T follicular helper cell (primary cell): ENCODE data around the gene RGS17.

ENCODE experiments used
- DNase-seq: peaks from one replicate; pipeline ENCODE4 v3.0.0-alpha.2; 2020; ENCODE audit warnings: low read depth

RGS17 gene

DNA sequence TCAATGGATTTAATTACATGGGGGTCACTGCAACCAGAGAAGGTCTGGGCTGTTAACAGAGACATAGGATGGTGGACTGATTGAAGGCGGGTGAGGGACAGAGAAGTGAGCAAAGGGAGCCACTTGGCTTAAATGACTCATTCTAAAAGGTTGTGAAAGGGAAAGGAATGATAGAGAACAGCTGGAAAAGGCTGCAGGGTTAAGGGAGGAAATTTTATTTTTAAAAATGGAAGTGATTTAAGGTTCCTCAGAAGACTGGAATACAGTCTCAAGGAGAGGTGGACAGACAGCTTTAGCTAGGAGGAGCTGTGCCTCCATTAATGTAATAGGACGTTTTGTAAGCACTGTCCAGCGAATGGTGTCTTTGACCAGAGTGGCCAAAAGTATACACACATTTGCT, 46.7 kb downstream of the RGS17 start:
- DNase-seq, result no peak

DNA sequence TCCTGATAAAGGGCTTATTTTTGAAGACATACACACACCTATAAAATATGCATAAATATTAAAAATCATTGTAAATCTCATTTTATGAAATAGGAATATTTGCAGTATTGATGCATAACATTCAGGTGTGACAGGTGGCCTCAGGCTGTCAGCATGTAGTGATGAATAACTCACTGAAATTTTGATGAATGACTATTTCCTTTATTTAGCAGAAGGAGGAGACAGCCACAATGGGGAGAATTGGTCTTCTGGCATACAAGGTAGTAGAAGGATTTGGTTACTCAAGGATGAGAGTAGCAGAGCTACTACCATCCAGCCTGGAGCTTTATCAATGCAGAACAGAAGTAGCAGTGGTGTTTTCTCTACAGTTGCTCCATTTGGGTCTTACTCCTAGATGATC, 47.2 kb downstream of the RGS17 start:
- DNase-seq, result no peak

DNA sequence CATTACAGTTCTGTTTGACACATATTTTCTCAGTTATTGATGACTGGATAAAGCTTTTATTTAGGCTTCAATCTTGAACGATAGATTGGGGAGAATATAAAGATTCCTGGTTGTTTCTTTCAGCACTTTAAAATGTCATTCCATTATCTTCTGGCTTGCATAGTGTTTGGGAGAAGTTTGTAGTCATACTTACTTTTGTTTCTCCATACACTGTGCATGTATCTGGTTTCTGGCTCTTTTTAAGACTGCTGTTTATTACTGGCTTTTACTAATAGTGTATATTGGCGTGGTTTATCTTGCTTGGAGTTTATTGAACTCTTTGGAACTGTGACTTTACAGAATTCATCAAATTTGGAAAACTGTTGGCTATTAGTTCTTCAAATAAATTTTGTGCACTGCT, 49.2 kb downstream of the RGS17 start:
- DNase-seq, result no peak

DNA sequence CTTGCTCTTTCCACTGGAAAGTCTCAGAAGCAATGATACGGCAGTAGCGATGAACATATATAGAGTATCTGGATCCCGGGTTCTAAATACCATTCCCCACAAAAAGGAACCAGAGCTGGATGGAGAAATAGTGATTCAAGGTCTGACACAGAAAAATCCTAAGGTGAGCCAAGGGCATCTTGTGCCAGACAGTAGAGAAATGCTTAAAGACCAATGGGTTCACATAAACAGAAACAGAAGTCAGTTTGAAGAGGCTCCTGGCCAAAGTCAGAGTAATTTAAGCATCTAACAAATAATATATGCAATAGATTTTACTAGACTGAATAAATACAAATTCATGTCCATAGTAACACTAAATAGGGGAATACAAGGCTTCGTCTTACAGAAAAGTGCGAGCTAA, 54.7 kb downstream of the RGS17 start:
- DNase-seq, result no peak

DNA sequence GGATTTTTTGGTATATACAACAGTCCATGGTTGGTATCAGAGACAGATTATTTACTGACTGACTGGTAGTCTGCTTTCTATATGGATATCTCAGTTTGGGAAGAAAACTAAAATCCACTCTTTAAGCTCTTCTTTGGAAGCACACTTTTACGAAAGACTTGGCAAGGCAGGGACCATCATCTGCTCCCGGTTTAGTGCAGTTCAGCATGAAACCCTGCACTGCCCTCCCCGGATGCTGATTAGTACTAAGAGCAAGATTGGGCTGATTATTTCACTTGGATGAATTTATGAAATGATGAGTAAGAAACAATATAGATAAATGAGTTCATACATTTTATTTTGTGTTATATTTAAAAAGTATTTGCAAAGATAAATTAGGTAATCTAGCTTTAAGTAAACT, 56.3 kb downstream of the RGS17 start:
- DNase-seq, result no peak

DNA sequence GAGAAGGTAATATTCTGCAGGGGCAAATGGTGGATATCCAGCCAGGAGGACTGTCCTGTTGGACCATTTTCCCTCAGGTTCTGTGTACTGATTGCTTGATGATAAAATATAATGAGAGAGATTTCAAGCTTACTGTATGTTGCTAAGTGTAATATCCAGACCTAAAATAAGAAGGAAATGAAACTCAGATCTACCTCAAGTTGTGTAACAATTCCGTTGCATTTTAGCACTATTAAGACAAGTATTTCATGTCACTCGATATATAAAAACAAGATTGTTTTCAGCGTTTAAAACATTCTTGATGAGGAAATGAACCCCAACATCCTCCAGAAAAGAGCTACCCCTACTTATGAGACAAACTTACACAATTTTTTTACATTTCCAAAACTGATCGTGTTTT, 57.2 kb downstream of the RGS17 start:
- no peak for DNase-seq

DNA sequence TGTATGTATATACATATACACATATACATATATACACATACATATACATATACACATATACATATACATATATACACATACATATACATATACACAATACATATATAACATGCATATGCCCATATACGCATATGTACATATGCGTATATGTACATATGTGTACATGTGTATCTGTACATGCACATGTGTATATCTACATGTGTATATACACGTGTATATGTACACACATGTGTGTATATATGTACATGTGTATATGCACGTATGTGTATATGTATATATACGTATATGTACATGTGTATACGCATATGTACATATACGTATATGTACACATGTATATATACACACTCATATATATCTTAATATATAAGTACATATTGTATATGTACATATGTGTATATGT, 60.3 kb downstream of the RGS17 start:
- no peak for DNase-seq

DNA sequence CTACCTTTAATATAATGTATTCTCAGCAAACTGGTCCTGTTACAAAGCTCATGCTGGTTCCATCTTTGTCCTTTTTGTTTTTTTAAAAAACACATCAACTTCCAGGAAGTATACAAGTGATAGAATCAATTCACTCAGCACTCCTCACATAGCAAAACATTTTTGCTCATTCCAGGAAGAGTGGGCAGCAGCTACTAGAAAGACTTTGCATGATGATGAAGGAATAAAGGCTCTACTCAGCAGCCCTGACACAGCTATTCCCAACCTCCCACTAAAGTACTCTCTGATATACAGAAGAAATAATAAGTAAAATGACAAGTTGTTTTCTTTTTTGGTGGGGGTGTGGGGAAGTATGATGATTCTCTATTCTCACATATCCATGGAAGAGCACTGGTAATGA, 61.2 kb downstream of the RGS17 start:
- DNase-seq, result no peak

DNA sequence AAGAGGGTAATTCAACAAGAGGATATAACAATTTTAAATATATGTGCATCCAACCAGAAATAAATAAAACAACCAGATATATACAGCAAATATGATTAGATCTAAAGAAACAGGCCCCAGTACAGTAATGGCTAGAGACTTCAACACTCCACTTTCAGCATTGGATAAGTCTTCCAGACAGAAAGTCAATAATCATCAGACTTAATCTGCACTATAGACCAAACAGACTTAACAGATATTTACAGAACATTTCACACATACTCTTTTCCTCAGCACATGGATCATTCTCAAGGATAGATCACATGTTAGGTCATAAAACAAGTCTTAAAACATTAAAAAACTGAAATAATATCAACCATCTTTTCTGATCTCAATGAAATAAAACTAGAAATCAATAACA, 65.9 kb downstream of the RGS17 start:
- no peak for DNase-seq

DNA sequence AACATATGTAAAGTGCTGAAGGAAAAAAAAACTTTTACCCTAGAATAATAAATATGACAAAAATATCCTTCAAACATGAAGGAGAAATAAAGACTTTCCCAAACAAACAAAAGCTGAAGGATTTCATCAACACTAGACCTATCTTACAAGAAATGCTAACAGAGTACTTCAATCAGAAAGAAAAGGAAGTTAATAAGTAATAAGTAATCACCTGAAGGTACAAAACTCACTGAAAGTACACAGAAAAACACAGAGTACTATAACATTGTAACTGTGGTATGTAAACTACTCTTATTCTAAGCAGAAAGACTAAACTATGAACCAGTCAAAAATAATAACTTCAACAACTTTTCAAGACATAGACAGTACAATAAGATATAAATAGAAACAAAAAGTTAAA, 67.1 kb downstream of the RGS17 start:
- no peak for DNase-seq

- no peak for DNase-seq
Measured at GRCh38 chr6:153062516-153062915, 68.6 kb downstream of the RGS17 start.

- no peak for DNase-seq
Measured at GRCh38 chr6:153059757-153060156, 71.3 kb downstream of the RGS17 start.

GRCh38 chr6:153059311-153059710, 71.8 kb downstream of the RGS17 start:
- DNase-seq, result no peak

DNA sequence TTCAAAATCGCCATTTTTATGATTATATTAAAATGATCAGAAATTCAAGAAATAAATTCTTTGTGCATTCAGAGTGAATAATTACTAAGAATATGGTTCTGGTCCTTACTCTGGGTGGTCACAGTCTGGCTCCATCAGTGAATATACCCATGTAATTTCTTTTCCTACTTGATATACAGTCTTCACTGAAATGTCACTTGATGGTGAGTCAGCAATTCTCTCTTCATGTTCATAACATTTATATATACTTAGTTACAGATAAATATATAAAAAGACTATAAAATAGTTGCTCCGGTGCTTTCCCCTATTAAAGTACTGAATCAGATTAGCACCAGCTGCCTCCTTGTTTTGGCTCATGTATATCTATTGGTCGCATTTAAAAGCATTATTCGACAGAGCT, 72.2 kb downstream of the RGS17 start:
- DNase-seq, result no peak

DNA sequence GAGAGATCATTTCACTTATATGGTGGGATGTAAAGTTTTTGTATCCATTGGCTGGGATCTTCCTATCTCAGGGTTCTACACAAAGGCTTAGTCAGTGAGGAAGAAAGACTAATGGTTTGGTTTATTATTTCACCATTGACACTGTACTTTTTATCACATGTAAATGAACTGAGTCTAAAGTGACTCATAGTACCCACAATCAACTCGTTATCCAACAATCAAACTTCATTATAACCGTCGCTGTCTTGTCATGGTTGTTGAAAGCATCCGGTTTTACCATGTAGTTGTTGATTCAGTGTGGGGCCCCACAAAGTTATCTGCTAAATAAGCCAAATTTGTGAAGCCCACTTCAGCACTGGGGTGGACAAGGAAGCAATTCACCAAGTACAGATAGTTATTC, 72.8 kb downstream of the RGS17 start:
- no peak for DNase-seq

DNA sequence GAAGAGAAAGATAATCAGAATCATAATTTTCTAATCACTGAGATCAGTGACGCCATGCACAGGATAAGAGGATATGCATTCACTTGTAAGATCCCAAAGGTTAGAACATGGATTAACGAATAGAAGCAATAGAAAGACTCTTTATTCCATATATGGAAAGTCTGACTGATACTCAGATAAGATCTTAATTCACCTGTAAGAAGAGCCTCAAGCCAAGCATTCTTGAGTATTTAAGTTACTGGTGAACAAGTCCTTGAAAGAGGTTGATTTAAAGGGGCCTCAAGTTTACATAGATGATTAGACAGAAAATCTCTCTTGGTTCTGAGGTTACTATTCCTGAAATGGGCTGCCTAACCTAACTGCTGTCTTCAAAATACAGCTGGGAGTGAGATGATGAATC, 74.8 kb downstream of the RGS17 start:
- DNase-seq, result no peak

- DNase-seq, result no peak
Measured at GRCh38 chr6:153051801-153052200, 79.3 kb downstream of the RGS17 start.

DNA sequence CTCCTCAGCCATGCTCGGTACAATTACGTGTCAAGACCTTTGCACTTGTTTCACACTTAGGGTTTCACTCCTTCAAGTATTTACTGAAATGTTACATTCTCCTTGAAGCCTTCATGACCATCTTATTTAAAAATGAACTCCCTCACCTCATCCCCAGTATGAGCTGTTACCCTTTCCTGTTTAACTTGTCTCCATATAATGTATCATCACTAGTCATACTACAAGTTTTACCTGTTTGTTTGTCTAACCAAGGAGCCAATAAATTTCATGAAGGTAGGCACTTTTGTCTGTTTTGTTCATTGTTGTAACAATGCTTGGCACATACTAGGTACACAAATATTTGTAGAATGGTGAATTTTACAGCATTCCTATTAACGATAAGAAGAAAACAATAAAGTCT, 82.5 kb downstream of the RGS17 start:
- DNase-seq, result no peak

- no peak for DNase-seq
Measured at GRCh38 chr6:153047386-153047785, 83.7 kb downstream of the RGS17 start.

GRCh38 chr6:153045271-153045670, 85.8 kb downstream of the RGS17 start:
- no peak for DNase-seq

DNA sequence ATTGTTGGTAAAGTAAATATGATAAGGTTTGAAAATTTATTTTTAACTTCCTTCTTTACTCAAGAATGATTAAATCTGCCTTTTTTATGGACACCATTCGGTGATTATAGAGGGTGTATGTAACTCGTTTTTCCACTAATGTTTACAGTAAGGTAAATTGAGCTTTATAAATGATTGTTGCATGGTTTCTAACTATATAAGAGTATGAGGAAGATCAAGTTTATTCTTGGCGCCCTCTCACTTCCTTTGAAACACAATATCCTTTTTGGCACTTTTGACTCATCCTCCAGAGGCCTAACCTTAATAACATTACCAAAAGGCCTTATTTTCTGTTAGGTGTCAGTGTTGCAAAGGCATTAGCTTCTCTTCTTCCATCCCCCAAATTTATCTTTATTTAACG, 86.8 kb downstream of the RGS17 start:
- DNase-seq, result no peak

- DNase-seq, result no peak
Measured at GRCh38 chr6:153043719-153044118, 87.4 kb downstream of the RGS17 start.

GRCh38 chr6:153038378-153039057, 92.6 kb downstream of the RGS17 start:
- no peak for DNase-seq

GRCh38 chr6:153034139-153034538, 96.9 kb downstream of the RGS17 start:
- no peak for DNase-seq
